HG03060 (cell line): ENCODE measurements around the gene C2CD4D.

Source experiments
- ATAC-seq: cut with Tn5 transposase; IDR thresholded peaks from one replicate; pipeline ENCODE4 v1.9.1; 2021; ENCODE audit warnings: low read depth, moderate number of reproducible peaks; ENCODE audit not compliant: unreplicated experiment

The C2CD4D gene

GRCh38 chr1:151835596-151835995, 4.0 kb downstream of the C2CD4D start:
- ATAC-seq = no peak

GRCh38 chr1:151834239-151834638, 5.4 kb downstream of the C2CD4D start:
- no peak for ATAC-seq

GRCh38 chr1:151833172-151833900, 6.3 kb downstream of the C2CD4D start:
- no peak for ATAC-seq

GRCh38 chr1:151832318-151832980, 7.2 kb downstream of the C2CD4D start:
- ATAC-seq = no peak

GRCh38 chr1:151831605-151832004, 8.0 kb downstream of the C2CD4D start, which contains the start of gene RORC:
RORC (minus strand) TSS chr1:151831802; CDS start chr1:151831764, 38 bp downstream.
- no peak for ATAC-seq

- no peak for ATAC-seq
Observed at GRCh38 chr1:151831256-151831591, 8.4 kb downstream of the C2CD4D start.

- ATAC-seq = no peak
Observed at GRCh38 chr1:151830055-151830454, 9.6 kb downstream of the C2CD4D start.

- no peak for ATAC-seq
Observed at GRCh38 chr1:151829352-151830046, 10.1 kb downstream of the C2CD4D start.

GRCh38 chr1:151828921-151829320, 10.7 kb downstream of the C2CD4D start:
- no peak for ATAC-seq

- ATAC-seq = no peak
Observed at GRCh38 chr1:151827853-151828252, 11.8 kb downstream of the C2CD4D start.

- ATAC-seq = no peak
Observed at GRCh38 chr1:151825751-151826660, 13.6 kb downstream of the C2CD4D start.

- no peak for ATAC-seq
Observed at GRCh38 chr1:151825204-151825603, 14.4 kb downstream of the C2CD4D start.

GRCh38 chr1:151823175-151823574, 16.4 kb downstream of the C2CD4D start:
- no peak for ATAC-seq

- ATAC-seq = no peak
Observed at GRCh38 chr1:151822404-151822803, 17.2 kb downstream of the C2CD4D start.

- ATAC-seq = no peak
Observed at GRCh38 chr1:151820940-151821339, 18.7 kb downstream of the C2CD4D start.

- no peak for ATAC-seq
Observed at GRCh38 chr1:151819976-151820623, 19.5 kb downstream of the C2CD4D start.

GRCh38 chr1:151819227-151819835, 20.3 kb downstream of the C2CD4D start:
- ATAC-seq = no peak

GRCh38 chr1:151817353-151817730, 22.3 kb downstream of the C2CD4D start:
- ATAC-seq = no peak

GRCh38 chr1:151816548-151817352, 22.9 kb downstream of the C2CD4D start:
- no peak for ATAC-seq
